ENCODE results near the gene UBE2U.

UBE2U gene, protein sequence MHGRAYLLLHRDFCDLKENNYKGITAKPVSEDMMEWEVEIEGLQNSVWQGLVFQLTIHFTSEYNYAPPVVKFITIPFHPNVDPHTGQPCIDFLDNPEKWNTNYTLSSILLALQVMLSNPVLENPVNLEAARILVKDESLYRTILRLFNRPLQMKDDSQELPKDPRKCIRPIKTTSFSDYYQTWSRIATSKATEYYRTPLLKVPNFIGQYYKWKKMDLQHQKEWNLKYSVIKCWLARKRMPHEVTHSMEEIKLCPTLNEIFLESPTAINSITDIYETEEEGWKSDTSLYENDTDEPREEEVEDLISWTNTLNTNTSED

DNA sequence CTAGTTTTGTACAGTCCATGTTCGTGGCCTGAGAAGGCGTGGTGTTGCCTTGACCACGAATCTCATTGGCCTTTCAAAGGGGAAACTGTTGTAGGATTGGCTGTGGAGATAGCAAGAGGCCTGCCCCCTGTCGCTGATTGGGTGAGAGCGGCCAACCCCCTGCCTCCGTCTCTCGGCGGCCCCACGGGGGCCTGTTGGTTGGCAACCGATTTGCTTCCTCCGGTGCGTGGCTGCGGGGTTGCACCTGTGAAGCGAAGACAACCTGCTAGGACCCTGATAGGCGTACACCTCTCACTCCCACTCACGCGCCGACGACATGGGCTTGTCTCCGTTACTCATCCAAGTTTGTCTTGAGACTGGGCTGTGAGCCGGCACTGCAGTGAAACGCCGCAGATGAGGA is at the start of gene UBE2U:
TSS of gene UBE2U (plus strand) at position 204 of the 400 bp plus-strand sequence. CDS start 428 bp downstream, outside the sequence.
- DNase-seq: no peak

DNA sequence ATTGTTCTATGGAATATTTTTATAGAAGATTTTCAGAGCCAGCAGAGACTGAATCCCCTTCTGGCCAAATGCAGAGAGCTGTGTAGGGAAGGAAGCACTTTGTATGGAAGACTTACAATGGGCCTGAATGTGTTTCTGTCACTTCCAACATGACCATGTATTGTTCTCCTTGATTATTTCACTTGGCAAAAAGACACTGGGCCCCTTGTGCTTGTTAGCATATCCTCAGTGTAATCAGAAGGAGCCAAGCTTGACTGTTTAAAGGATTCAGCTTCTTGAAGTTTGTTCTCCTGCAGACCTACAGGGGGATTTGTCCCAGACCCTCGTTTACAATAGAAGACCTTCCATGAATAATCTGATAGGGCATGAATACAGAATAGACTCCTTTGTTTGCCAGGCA is 48.1 kb upstream of the UBE2U start:
- no peak for DNase-seq

DNA sequence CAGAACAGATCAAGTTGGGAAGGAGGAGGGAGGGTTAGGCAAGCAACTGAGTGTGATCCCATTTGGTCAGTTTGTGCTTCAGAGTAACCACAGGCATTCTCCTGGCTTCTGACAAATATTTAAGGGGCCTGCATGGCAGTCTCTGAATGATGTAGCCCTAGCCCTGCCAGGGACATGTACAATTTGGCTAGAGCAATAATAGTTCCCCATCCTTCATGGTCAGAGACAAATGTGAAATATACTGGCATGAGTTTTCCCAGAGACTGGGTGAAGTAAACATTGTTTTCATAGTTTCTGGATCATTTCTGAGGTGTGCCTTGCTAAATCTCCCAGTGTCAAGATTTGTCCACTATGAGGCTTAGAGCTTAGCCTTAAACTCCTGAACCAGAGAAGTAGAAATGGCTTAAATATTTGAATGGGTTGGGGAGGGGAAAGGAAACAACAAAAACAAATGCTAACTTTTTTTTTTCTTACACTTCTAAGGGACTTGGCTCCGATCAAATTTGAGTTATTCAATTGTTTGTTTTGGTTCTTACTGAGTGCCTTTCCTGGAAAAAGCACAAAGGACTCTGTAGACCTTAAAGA is 42.0 kb upstream of the UBE2U start:
- DNase-seq: no peak

DNA sequence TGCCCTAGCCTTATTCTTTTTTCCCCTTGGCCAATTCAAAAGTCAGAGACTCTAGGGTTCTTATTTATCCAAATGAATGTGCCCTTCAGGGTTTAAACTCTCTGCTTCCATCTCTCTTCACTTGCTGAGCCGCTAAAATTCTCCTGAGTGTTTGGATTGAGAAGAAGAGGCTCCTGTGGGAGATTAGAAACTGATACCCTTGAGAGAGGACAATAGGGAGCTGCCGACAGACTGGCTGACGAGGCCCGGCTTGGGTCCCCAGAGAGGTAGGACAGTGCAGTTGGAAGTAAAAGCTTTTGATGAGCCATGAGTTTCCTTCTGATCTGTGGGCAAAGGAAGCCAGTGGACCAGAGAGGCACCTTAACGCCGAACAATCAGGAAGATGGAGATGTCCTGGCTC is 41.3 kb upstream of the UBE2U start:
- DNase-seq: no peak

DNA sequence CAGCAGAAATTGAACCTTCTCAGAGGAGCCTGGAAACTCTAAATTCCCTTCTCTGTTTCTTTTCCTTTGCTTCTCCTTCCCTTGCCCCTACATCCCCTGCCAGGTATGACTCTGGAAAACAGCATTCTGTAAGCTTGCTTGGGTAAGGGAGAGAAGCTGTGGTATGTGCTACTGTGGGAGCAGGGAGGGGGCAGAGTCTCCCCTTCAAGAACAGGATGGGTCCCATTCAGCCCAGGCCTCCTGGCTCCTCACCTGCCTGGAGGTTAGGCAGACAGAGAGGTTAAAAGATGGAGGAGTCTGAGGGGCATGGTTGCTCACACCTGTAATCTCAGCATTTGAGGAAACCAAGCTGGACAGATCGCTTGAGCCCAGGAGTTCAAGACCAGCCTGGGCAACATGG is 40.6 kb upstream of the UBE2U start:
- DNase-seq: no peak

DNA sequence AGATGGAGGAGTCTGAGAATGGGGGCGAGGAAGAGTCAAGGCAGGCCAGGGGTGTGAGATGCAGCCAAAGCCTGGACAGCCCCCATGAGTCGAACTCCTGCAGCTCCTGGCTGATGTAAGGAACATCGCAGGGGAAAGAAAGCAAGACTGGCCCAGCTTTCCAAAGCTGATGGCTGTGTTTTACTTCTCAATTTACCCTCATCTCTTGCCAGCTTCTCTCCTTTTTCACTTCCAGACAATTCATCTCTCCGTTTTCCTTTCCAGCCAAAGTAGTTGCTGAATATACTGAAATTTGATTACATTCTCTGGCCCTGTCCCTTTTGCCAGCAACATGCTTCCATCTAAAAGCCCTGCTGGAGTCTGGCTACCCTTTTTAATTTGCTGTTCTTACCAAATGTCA is 40.0 kb upstream of the UBE2U start:
- no peak for DNase-seq

DNA sequence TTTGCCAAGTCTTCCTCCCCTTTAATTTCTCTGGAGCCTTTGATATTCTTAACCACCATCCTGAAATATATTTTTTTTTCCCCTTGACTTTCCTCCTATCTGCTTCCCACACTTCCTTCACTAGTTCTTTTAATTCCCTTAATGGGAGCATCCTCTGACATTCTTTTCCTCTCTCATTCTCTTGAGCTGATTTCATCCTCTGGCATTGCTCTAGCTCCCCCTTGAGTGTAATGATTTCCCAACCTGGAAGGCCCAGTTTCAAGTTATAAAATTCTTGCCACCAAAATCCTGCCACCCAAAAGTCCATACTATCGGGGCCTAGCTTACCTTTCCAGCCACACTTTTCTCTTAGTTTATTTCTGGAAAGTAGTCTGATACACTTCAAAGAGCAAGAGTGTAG is 39.5 kb upstream of the UBE2U start:
- DNase-seq: no peak

DNA sequence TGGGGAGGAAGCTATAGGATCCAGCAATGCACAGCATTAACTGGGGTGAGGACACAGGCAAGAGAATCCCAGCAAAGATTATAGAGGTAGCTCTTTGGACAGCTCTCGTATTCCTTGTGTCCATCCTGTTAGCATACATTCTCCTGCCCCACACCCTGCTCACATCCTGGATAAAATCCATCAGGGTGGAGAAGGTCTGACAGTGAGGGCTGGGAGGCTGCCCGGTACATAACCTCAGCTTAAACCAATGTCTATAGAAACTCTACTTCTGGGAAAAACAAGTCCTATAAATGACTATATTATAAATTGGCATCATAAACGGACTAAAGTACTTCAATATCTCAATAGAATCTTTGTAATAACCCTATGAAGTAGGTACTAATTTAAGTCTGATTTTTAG is 36.8 kb upstream of the UBE2U start:
- no peak for DNase-seq

DNA sequence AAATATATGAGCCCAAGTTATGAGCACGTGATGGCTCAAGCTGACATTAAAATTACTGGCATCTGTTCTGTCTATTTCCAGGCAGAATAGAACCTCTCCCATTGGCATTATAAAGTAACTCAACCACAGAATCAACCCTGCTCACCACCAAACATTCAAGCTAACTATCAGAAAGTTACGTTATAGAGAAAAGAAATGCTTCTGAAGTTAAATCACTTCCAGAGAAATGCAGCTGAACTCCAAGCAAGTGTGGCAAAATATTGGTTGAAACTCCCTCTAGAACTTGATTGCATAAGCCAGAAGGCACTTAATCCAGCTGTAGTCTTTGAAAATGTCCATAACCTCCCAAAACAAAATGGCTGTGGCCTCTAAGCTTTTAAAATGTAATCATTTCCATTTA is 36.2 kb upstream of the UBE2U start:
- DNase-seq: no peak

DNA sequence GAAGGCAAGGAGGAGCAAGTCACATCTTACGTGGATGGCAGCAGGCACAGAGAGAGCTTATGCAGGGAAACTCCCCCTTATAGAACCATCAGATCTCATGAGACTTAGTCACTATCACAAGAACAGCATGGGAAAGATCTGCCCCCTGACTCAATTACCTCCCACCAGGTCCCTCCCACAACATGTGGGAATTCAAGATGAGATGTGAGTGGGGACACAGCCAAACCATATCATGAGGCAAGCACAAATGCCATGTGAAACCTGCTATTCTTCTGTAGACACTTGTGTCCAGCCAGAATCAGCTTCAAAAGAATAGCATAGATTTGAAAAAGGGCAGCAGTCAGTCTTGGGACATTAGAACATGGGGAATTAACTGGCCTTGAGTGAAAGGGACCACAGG is 32.2 kb upstream of the UBE2U start:
- DNase-seq: no peak

DNA sequence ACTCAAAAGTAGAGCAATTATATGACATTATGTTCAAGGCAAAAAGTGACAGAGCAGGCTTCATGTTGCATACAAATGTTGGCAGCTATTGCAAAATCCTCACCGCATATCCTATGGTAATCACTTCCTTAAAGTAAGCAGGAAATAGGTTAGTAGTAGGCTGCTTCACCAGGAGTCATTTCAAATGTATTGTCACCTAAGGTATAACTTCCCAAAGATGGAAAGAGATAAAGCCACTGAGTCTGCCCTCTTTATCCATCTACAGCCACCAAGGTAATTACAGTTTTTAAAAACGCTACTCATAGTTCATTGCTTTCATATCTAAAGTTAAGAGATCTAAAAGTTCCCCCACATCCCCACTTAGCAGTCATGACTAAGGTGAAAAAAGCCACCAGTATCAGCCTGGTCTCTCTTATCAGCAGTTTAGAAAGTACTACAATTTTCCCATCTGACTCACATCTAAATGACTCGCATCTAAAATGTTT is 31.6 kb upstream of the UBE2U start:
- DNase-seq: peak; percentile 35

DNA sequence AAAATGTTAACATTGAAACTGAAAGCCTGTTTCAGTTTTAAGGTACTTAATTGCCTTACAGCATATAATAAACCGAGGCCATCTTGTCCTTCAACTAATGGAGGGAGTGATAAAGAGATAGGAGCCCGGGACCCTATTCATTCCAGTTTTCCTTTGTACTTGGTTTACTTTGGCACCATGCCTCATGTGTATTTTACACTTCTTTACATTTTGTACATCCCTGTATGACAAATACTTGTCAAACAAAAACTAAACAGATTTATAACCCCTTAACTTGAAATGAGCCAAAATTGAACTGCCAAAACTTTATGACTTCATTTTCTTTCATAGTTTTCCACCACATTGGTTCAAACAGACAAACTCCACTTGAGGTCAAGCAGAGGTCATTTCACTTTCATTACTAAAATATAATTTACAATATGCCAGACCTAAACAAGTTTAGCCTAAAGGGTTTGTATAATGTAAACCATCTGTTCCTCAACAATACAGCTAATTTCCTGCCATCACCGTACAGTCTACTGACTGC is 30.9 kb upstream of the UBE2U start:
- no peak for DNase-seq

DNA sequence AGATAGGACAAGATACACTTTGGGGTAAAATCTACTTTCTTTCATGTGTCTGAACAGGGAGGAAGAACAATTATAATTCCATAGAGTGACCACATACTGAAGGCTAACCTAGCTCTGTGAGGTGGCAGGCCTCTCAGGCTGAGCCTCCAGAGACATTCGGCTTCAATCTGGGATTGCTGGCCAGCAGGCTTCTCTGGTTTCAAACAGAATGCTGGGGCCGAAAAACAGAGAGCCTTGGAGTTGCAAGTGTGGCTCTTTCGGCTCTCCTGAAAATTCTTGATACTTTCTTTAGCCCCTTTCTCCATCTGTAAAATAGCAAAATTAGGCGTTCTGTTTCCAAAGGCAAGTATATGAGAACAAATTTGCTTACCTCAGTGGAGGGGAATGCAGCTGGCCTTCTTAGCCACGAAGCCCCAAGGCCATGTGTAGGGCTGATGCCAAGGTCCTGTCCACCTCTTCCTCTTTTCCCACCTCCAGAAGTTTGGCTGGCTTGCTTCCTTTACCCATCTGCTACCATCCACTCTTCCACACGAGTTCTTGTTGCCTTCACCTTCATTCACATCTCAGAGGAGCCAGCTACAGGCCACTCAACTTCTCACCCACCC is 30.0 kb upstream of the UBE2U start:
- no peak for DNase-seq

DNA sequence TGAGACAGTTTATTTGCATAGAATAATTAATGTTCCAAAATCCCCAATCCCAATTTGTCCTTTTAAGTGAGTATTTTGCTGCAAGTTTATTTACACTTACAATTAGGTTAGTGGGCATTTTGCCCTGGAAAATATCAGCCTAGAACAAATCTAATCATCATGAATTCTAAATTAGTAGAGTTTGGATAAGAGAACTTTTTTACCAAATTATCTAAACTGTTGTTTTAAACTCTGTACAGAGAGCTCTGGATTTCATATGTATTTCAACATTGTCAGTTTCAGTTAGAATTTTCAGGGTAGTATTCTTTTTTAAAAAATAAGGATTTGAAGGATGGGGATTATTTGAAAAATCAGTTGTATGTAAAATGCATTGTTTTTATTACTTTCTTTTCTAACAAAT is 27.8 kb upstream of the UBE2U start:
- no peak for DNase-seq

DNA sequence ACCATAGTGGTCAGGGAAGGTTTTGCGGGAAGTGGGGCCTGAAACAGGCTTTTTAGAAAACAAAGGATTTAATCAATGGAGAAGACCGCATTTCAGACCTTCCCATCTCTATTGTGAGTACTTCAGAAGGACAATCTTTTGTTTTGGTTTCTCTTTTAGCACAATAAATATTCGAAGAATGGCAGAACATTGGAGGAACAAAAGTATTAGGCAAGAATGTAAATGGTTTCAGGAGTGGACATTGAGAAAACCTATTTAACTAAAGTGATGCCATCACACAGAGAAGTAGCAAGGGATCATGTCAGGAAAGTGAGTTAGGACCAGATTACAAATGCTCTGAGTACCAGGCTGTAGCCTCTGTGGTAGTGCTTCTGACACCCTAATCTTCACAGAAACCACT is 26.8 kb upstream of the UBE2U start:
- DNase-seq: no peak

DNA sequence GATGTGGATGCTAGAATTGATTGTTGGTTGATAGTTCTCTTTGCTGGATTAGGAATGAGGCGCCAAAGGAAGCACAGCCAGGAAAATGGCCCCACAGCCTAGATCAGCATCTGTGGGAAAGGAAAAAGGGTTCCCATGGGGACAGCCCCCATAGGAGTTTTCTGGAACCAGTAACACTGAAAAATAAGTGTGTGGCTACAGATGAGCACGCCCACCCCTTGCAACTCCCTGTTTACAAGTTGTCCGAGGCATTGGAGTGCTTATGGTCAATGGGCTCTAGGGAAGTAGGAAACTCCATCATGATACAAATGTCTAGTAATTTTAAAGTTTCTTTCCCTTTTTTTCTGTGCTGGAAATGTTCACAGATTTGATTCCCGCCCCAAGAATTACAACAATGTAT is 23.8 kb upstream of the UBE2U start:
- DNase-seq: no peak

DNA sequence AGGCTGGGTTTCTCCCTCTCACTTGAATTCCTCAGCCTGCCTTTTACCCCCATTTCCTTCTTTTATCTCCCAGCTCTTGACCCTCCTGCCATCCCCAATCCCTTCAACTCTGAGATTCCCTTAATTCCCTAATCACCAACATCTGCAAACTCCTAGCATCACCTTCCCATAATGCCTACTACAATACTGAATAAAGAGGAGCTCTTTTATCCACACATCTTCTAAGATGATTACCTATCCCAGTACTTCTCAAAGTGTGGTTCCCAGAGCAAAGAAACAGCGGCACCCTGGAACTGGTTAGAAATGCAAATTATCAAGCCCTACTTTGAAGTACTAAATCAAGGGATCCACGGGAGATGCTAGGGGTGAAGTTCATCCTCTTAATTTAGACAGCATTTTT is 21.2 kb upstream of the UBE2U start:
- DNase-seq: no peak

DNA sequence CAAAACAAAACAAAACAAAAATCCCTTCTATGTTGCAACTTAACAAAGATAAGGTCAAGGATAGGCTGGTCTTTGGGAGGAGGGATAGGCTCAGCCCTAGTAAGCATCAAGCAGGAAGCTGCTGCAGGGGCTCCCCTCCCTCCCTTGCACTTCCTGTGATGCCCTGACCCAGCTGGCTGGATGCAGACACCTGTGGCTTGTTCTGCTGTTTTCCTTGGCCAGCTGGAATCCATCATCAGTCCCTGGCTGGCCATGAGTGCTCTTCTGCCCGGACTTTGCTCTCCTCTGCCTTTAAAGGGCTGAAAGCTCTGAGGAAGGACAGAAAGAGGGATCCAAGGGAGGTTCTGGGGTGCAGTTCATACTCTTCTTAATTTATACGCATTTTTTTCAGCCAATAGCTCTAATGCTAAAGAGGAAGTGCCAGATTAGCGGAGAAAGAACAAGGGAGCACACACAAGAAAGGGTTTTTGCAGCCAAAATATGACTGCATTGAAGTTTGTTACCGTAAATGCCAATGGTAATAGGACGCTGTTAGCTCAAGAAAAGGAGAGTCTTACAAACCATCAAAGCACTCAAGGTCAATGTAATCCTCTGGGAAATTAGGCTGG is 19.9 kb upstream of the UBE2U start:
- DNase-seq: no peak

DNA sequence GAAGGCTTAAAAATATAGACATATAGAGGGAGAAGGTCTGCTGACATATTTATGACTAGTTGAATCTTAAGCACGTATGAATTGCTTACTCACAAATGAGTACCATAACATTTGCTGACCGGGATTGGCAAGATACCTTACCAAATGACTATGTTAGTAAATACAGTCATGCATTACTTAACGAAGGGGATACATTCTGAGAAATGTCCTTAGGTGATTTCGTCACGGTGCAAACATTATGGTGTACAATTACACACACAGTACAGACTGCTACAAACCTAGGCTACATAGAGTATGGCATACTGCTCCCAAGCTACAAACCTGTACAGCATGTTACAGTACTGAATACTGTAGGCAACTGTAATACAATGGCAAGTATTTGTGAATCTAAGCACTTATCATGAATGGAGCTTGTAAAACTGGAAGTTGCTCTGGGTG is 19.4 kb upstream of the UBE2U start:
- no peak for DNase-seq

DNA sequence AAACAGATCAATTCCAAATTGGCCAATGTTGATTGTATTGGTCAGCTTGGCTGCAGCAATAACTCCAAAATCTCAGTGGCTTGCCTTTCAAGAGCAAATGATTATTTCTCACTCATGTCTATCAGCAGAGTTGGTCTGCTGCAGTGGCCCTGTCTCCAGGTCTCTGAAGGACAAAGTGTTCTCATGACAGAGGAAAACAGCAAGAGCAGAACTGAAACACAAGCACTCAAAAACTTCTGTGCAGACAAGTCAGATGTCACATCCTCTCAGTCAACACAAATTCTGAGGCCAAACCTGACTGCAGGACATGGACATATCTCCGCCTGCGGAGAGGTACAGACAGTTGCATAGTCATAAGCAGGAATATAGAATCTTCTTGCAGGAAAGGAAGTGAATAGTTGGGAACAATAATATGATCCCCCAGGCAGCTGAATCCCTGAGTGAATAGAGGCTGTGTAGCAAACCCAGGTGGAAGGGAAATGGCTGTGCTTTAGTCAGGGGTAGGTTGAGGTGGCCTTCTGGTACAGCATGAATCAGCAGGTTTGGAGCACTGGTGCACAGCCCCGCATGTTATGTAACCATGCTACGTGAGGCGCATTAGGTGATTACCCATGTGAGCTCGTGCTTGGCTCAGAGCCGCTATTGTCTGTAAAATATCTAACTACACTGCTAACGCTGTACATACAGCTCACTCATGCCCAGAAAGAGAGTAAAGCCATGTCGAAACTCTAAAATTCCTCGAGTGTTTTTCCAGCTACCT is 17.1 kb upstream of the UBE2U start:
- DNase-seq: no peak

DNA sequence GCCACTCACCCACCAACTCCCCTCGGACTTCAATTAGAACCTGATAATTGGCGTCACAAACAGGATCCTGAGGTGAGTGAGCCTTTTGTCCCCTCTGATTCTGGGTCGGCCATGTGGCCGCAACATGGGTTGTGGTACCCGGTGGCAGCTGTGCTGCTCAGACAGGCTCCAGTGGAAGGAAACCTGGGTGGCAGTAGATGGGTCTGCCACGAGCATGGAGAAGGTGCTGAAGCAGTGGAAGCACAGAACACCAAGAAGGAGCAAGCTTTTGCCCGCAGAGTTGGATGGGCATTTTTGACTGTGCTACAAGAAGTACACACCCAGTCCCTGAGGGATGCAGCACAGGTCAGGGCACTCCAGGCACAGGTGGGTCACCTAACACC is 16.5 kb upstream of the UBE2U start:
- DNase-seq: no peak

DNA sequence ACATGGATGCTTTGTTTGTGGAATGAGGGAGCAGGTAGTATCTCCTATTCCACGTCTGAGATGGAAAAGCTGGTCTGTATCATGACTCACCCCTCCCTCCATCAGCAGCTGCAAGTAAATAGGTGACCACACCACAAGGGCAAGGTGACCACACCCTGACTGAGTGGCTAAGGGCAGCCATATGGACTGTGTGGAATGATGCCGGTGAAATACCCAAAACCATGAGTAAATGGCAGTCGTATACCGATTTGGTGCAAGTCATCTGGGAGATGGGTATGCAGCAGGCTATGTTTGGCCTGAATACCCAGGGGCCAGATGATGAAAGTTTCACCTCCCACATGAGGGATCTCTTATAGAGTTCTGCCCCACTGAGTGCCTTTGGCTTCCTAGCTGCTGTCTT is 15.8 kb upstream of the UBE2U start:
- no peak for DNase-seq

DNA sequence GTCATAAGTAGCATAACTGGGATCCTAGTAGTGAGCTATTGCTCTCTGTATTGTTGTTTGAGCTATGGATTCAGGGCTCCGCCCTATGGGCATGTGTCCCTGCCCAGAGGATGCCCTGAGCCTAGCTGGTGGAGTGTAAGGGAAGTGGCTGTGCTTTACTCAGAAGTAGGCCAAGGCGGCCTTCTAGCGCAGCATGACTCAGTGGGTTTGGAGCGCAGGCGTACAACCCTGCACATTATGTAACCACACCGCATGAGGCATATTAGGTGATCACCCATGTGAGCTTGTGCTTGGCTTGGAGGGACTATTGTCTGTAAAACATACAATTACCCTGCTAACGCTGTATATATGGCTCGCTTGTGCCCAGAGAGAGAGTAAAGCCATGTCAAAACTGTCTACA is 11.1 kb upstream of the UBE2U start:
- no peak for DNase-seq

Data from activated CD4-positive, alpha-beta T cell treated with anti-CD3 and anti-CD28 coated beads, Interleukin-10, Interleukin-2, amounts not matched to agents 100 ng/mL and 50 ng/mL, durations not matched to agents 16 hours and 8 hours (primary cell).